KG1 (cell line): ENCODE measurements around the gene SKIL.

ENCODE experiments used
- DNase-seq: peaks from one replicate; lab custom pipeline; 2025; lab: John Stamatoyannopoulos, UW

The SKIL gene

DNA sequence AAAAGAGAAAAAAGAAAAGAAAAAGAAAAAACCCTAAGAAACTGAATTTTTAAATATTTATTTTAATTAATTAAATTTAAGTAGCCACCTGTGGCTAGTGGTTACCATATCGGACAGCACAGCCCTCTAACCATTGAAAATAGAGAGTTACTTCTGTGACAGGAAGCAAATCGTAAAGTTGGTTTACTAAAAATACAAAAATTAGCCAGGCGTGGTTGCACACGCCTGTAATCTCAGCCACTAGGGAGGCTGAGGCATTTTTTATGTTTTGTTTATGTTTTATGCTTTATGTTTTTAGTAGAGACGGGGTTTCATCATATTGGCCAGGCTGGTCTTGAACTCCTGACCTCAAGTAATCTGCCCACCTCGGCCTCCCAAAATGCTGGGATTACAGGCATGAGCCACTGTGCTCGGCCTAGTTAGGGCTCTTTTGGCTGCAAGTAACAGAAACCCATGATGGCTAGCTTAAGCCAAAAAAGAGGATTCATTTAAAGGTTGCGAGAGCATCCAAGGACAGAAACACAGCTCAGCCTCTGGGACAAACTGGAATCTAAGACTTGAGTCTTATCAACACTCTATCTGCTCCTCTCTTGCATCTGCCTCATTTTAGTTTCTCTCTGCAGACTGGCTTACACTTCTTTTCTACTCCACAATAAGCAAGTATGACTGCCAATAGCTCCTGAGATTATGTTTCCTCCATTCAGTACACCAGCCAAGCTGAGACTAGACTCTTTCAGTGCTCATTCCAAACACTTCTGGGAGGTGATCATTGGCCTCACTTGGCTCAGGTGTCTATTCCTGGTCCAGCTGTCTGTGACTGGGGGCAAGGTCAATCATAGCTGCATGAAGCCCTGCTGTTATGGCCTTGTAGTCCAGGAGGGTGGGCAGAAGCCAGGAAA is 6.8 kb upstream of the SKIL start:
- DNase-seq, result no peak

DNA sequence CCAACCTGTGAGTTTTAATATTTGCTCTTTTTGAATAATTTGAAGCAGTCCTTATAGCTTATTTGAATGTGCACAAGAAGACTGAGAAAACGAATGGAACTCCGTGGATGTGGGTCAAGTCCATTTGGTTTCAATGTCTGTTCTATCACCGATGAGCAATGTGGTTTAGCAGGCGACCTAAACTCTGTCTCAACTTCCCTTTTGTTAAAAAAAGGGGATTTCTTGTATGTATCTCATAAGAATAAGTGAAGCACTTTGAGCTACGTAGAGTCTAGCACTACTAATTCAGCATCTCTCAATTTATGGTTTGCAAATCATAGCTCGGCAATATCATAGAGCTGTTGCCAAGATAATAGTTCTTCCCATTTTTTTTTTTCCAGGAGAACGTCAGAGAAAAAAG is 4.6 kb upstream of the SKIL start:
- DNase-seq, result no peak

DNA sequence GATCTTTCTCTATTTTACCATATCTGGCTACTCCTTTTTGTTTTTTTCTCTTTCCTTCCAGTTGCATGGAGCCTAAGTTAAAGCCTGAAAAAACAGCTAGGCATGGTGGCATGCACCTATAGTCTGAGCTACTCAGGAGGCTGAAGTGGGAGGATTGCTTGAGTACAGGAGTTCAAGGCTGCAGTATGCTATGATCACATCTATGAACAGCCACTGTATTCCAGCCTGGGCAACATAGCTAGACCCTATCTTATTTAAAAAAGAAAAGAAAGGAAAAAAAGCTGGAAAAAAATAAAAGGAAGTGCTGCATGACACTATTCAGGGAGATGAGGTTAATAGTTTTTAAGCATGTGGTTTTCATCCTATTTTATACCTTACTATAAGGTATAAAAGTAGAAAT is 4.0 kb upstream of the SKIL start:
- no peak for DNase-seq

DNA sequence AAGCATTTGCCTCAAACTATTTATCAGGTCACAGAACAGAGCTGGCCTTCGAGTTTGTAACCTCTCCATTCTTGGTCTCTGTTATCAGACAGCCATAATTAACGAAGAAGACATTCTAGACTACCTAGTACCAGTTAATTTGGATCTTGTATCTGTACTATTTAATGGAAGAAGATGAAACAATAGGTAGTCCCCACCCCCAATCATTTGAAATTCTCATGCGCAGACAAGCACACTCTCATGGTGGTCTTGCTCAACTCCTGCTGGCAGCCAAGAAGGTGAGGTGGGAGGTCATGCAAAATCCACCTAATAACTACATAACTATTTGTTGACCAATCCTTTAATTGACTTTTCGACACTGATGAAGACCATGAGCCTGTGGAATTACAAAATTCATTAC is 2.8 kb upstream of the SKIL start:
- DNase-seq, result no peak

DNA sequence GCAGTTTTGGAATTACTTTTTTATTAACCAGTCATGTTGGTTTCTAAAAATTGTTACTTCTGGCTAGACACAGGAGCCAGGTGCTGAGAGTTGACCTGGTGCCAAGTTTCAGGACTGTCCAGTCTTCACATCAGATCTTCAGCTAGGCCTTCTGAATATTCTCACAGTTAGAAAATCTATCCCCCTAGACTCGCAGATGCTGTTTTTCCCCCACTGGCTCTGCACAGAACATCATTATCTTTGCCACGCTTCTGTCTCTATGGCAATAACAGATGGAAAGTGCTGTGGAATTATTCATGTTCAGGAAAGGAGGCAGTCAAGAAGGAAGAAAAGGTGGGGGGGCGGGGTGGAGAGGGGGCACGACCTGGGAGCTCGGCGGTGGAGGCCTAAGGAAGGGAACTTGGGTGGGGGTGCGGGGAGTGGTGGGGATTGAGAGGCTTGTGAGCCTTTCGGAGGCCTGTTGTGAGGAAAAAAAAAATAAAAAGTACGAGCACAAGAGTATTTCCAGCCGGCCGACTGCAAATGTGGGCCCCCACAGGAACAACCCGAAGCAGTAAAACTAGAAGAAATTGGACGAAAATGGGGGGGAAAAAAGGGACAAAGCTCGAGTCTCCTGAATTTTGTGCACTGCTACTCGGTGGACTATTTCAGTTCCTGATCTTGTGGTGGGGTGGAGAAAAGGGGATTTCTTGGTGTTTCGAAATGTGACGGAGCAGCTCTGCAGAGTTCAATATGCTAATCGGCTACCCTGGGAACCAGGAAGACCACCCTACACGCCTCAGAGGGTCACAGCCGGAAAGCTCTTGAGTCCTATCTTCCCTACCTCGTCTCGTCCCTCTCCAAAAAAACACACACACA is 1.5 kb upstream of the SKIL start:
- DNase-seq, result no peak

DNA sequence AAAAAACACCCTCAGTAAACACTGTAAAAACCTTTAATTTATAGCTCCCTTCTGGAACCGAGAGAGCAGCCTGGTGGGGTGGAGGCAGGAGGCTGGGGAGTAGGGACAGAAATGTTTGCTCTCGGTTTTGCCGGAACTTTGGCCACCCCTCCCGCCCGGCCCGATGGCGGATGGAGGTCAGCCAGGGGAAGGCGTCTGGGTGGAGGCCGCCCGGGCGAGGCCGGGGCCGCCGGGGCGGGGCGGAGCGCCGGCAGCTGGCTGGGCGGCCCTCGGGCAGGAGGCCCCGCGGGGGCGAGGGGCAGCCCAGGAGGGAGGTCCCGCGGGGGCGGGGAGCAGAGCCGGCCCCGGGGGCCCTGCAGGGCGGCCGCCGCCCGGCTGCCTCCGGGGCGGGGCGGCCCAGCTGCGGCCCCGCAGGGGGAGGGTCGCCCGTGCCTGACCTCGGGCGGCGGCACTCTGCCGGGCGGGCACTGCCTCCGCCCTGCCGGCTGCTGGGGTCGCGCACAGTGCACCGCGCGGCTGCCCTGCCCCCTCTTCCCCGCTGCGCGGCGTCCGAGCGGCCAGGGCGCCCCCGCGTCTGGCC is 829 bp upstream of the SKIL start:
- peak; percentile 40 for DNase-seq

DNA sequence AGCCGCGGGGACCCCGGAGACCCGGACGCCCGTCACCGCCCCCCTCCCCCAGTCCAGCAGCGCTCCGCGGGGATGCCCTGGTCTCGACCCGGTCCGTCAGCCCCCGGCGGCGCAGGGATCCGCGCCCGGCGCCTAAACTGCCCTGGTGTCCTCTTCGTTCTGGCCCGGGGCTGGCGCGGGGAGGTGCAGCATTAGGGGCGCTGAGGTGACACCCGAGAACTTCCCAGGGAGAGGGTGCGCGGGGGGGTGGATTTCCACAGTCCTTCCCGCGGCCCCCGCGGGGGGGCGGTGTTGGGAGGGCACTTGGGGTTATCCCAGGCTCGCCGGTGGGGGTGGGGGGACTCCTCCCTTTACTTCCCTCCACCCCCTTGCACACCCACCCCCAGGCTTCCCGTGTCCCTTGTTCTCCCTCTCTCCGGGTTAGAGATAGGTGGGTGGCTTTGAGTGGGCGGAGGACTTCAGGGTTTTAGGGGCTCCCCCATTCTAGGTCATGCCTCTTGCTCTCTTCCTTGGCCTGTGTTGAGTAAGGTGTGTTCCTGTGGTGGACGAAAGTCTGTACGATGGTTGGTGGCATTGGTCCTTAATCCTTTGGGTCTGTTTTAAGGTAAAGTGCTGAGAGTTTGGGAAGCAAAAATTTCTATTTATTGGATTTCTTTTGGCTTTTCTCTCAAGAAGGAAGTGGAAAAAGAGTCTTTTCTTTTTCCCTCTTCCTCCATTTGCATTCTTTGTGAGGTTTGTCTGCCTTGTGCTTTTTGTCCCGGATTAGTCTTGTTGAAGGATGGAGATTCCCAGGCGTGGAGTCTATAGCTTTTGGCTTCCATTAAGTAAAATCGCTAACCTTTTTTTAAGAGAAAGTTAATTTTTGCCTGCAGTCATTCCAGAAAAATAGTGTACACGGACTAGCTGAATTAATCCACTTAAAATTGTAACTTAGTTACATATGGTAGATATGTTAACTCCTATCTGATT is 811 bp downstream of the SKIL start:
- no peak for DNase-seq

DNA sequence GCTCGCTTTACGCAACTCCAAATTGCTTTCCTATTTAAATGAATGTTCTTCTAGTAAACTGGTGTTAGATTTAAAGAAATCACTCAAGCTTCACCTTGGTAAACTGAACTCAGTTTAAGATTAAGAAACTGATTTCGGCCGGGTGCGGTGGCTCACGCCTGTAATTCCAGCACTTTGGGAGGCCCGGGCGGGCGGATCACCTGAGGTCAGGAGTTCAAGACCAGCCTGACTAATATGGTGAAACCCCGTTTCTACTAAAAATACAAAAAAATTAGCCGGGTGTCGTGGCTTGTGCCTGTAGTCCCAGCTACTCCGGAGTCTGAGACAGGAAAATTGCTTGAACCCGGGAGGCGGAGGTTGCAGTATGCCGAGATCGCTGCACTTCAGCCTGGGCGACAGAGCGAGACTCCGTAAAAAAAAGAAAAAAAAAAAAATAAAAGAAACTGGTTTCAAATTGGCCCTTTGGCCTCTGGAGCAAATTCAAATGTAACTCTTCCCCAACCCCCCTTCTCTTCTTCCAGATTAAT is 1.7 kb downstream of the SKIL start:
- DNase-seq, result no peak

DNA sequence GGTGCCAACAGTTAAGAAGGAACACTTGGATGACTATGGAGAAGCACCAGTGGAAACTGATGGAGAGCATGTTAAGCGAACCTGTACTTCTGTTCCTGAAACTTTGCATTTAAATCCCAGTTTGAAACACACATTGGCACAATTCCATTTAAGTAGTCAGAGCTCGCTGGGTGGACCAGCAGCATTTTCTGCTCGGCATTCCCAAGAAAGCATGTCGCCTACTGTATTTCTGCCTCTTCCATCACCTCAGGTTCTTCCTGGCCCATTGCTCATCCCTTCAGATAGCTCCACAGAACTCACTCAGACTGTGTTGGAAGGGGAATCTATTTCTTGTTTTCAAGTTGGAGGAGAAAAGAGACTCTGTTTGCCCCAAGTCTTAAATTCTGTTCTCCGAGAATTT is 3.0 kb downstream of the SKIL start:
- no peak for DNase-seq

DNA sequence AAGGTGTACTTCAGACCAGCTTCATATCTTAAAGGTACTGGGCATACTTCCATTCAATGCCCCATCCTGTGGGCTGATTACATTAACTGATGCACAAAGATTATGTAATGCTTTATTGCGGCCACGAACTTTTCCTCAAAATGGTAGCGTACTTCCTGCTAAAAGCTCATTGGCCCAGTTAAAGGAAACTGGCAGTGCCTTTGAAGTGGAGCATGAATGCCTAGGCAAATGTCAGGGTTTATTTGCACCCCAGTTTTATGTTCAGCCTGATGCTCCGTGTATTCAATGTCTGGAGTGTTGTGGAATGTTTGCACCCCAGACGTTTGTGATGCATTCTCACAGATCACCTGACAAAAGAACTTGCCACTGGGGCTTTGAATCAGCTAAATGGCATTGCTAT is 3.4 kb downstream of the SKIL start:
- no peak for DNase-seq

DNA sequence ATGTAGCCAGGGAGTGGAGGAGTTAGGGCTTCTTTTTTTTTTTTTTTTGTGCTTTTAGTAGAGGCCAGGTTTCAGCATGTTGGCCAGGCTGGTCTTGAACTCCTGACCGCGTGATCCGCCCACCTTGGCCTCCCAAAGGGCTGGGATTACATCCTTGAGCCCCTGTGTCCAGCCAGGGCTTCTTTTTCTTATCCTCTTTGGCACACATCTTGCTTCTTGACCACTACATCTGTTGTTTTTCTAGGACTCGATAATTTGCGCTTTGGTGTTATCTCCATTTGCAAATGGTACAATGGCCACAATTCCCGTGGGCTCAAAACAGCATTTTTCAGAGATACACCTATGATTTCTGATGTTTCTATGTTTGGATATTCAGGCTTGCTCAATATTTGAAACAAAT is 4.2 kb downstream of the SKIL start:
- no peak for DNase-seq

DNA sequence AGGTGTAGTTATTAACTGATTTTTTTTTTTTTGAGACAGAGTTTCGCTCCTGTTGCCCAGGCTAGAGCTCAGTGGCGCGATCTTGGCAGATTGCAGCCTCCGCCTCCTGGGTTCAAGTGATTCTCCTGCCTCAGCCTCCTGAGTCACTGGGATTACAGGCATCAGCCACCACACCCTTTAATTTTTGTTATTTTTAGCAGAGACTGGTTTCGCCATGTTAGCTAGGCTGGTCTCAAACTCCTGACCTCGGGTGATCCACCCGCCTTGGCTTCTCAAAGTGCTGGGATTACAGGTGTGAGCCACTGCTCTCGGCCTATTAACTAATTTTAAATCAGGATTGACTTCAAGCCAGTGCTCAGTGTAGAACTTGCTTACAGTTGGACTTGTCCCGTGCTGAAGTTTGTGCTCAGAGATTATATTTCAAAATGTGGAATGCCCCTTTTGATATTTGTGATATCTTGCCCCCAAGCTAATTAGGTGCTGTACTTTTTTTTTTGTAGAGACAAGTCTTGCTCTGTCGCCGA is 6.0 kb downstream of the SKIL start:
- no peak for DNase-seq

DNA sequence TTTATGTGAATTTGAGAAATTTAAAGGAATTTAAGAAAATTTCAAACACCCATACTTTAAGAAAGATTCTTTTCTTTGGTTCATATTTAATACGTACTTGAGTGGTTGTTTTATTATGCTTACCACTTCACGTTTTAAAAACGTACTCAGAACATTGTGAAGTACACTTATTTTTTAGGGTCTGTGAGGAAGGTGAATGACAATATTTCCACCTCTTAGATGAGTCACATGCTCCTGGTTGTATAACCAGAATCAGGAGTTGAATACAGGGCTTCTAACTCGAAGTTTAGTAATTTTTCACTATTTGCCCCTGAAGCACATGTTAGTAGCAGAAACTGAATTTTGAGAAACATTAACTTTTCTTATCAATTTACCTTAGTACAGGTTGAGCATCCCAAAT is 7.5 kb downstream of the SKIL start:
- no peak for DNase-seq

DNA sequence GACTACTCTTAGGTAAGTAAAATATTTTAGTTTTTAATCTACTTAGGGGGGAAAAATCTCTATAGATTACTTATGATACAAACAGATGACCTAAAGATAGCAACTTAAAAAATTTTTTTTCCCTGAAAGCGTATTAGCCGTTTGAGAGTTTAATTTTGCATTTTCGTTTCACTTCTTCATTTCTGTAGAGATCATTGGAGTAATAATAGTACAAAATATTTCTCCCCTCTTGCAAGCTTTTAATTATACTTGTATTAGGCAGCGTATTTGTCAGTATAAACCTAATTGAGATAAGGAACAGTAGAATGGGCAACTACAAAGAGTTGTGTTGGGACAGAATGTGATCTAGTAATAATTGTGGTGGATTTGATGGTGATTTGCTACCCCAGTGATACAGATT is 10.3 kb downstream of the SKIL start:
- no peak for DNase-seq

DNA sequence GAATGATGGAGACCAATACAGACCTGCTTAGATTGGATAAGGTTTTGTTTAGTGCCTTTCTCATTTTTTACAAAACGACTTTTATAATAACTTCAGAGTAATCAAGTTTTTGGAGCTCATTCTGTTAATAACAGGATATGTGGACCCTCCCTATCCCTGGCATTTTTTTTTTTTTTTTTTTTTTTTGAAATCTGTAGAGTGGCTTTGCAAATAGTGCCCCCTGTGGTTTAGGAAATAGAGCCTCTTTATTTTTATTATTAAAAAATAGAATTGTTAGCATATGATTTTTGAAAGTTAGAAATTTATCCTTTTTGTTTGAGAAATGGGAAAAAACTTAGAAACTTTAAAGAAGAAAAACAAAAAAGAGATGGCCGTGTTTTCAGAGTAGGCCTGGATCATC is 11.4 kb downstream of the SKIL start:
- no peak for DNase-seq

DNA sequence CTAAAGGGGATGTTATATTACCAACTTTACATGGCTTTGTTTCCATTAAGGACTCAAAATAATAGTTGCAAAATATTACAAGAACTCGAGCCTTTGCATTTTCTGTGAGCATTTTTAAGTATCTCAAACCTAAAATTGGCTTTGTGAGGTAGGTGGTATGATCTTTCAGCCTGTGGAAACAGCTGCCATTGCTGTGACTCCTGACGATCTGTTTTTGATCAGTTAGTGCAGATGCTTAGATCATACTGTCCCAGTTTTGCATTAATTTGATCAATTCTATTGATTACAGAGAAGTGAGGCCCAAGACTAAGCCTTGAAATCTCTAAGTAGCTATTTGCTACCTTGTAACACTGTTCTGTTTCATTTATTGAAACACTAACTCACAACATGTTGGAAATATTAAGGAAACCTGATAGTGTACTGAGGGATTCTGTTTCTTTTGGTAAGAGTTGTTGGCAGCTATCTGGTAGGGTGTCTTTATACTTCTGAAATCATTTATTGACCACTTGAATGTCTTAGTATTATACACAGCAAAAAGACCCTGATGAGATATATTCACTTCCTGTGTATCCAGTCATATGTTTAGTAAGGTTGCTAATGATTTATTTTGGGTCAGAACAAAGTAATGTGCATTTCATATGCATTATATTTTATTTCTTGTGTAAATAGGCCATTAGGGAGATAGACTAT is 14.8 kb downstream of the SKIL start:
- DNase-seq, result no peak

DNA sequence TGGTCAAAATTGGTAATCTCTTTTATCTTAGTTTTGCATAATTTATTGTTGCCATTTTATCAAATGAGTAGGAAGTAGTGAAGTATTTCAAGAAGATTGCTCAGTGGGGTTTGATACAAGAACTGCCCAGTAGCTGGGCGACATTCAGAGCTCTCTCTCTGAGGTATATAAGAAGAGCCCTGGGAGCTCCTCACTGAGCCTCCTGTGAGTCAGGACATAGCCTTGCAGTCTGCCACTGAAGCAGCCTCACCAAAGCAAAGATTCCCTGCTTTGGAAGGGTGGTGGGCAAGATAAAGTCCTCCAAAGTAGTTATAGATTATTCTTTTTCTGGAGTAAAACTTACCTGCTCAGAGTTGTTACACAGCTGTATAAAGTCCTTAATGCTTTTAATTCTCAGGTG is 26.1 kb downstream of the SKIL start:
- DNase-seq, result no peak

DNA sequence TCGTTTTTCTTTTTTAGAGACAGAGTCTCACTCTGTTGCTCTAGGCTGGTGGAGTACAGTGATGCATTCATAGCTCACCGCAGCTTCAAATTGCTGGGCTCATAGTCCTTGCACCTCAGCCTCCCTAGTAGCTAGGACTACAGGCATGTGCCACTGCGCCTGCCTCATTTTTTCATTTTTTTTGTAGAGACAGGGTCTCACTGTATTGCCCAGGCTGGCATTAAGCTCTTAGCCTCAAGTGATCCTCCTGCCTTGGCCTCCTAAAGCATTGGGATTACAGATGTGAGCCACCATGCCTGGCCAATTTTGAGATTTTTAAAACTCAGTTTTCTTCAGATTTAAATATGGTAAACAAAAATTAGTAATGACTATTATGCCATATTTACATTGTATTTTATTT is 29.0 kb downstream of the SKIL start:
- no peak for DNase-seq

DNA sequence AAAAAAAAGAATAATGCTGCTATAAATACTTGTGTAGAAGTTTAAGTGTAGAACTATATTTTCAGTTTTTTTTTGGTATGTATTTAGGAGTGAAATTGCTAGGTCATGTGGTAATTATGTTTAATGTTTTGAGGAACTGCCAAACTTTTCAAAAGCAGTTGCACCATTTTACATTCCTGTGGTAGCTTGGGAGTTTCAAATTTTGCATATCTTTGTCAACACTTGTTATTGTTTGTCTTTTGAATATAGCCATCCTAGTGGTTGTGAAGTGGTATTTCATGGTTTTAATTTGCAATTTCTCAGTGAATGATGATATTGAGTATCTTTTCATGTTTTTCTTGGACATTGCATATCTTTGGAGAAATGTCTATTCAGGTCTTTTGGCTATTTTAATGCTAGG is 30.4 kb downstream of the SKIL start:
- DNase-seq, result no peak

DNA sequence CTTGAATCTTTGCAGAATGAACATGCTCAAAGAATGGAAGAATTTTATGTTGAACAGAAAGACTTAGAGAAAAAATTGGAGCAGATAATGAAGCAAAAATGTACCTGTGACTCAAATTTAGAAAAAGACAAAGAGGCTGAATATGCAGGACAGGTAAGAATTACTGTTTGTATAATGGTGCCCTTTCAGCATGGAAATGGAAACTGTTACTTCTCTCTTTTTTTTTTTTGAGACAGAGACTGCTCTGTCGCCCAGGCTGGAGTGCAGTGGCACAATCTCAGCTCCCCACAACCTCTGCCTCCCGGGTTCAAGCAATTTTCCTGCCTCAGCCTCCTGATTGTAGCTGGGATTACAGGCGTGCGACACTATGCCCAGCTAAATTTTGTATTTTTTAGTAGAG is 33.6 kb downstream of the SKIL start:
- no peak for DNase-seq

DNA sequence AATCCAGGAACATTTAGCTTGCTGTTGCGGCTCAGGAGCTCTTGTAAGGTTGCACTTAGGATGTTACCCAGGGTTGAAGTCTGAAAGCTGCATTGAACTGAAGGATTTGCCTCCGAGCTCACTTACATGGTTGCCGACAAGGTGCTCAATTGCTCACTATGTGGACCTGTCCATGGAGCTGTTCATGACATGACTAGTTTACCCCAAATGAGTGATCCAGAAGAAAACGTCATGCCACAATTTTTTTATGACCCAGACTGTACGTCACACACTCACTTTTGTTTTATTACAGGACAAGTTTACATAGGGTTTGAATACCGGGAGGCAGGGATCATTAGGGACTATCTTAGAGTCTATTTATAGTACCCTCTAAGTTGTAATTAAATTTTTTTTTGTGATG is 40.2 kb downstream of the SKIL start:
- no peak for DNase-seq
